Heart left ventricle (tissue), 13 donors: ENCODE data around the gene PLIN4.

Experiments
- CTCF ChIP-seq, 12 donors: fragments of 200-600 bp; sonication (generic) in 4 of 12; IDR thresholded peaks; one replicate each; pipeline versions ENCODE4 v1.5.0 to v1.8.0; 2018 to 2022; ENCODE audit warnings: antibody characterized with exemption in 12 of 12, mild to moderate bottlenecking in 5 of 12
- POLR2A ChIP-seq, 2 donors: fragments of 450-650 bp; IDR thresholded peaks; one replicate each; pipeline ENCODE4 v1.6.1; 2017; ENCODE audit warnings: antibody characterized with exemption in 2 of 2, mild to moderate bottlenecking in 2 of 2, moderate library complexity in 2 of 2
- donor health status: ischemic (EF 13 %, LVEDD 7.1; RV severe dilation, severe dysfunction).
- donor health status: DM: no; HTN: yes; CAD: no.
- donor health status: DM: no; HTN: no; CAD: no.
- donor health status: ischemic (EF 25% LVEDD 6.9; RV normal size, moderate dysfunction).
- donor health status: ischemic (EF 25% LVEDD 5.7; RV mildly dilated, moderate dysfunction).
- donor health status: ischemic (EF 35%, LVEDD 5.7; RV mildly dilated, moderate dysfunction).
- donor health status: nonischemic (EF 11% LVEDD 7.7; RV severe dilation, severe dysfunction).
- donor health status: DM: yes; HTN: yes; CAD: no.
- donor health status: PGD.
- donor health status: ischemic (EF 29% LVEDD 5.4; RV normal size, mild dysfunction).
- donor health status: nonischemic (EF 23%, LVEDD 6.1; RV moderate dilation, normal function).

- no peak for TF ChIP-seq CTCF (IDR thresholded peaks at IDR 0.05)
- TF ChIP-seq POLR2A (IDR thresholded peaks at IDR 0.05): no peak
Measured at GRCh38 chr19:4521888-4522242, 3.6 kb upstream of the PLIN4 start.
